HEK293 (cell line): ENCODE data around the gene LONP2.

Experiments used
- CTCF ChIA-PET: fragments of 350-600 bp; formaldehyde crosslinking; extraction: SDS; loops from one replicate; lab custom pipeline; 2021; ENCODE audit warnings: antibody characterized with exemption; lab: Yijun Ruan, JAX
- POLR2A ChIA-PET: fragments of 300-600 bp; formaldehyde crosslinking; extraction: SDS; loops from one replicate; lab custom pipeline; 2020; ENCODE audit warnings: antibody characterized with exemption, inconsistent platforms; lab: Yijun Ruan, JAX
- H3K27ac ChIP-seq: fragments of 200-500 bp; sonication (Bioruptor generic); 2 replicates; pipeline ENCODE4 v1.5.1; 2014; ENCODE audit warnings: low read depth, low read length, control low read depth, inconsistent platforms; ENCODE audit errors: extremely low read depth
- H3K36me3 ChIP-seq, 2 experiments: fragments of 200-500 bp in 1 of 2; sonication (Bioruptor generic) in 1 of 2; 1 replicate in 1 of 2; 2 replicates in 1 of 2; pipeline ENCODE4 v1.5.1; 2014 to 2017; ENCODE audit warnings: inconsistent platforms in 2 of 2, low read length in 2 of 2; ENCODE audit not compliant: control insufficient read depth in 2 of 2, insufficient read depth in 1 of 2
- H3K4me1 ChIP-seq: fragments of 200-500 bp; sonication (Bioruptor generic); 2 replicates; pipeline ENCODE4 v1.5.1; 2014; ENCODE audit warnings: mild to moderate bottlenecking, low read length, inconsistent platforms; ENCODE audit not compliant: control insufficient read depth, insufficient read depth
- H3K4me3 ChIP-seq: 2 replicates; pipeline ENCODE4 v1.5.1; 2011; ENCODE audit warnings: low read depth, mild to moderate bottlenecking, control low read depth, low read length, moderate library complexity
- H3K9me3 ChIP-seq: fragments of 200-500 bp; sonication (Bioruptor generic); 2 replicates; pipeline ENCODE4 v1.5.1; 2014; ENCODE audit warnings: low read depth, low read length, inconsistent platforms; ENCODE audit not compliant: control insufficient read depth, insufficient read depth
- AEBP2 ChIP-seq: fragments of 450-650 bp; formaldehyde crosslinking; IDR thresholded peaks from 2 replicates; pipeline ENCODE4 v1.5.1; 2016; ENCODE audit warnings: missing biosample characterization, missing genetic modification characterization, borderline replicate concordance
- HOXA7 ChIP-seq: sonication (generic); formaldehyde crosslinking; IDR thresholded peaks from 2 replicates; pipeline ENCODE4 v1.8.1; 2022; ENCODE audit warnings: missing genetic modification reagents, borderline replicate concordance
- HOXC10 ChIP-seq: sonication (generic); formaldehyde crosslinking; IDR thresholded peaks from 2 replicates; pipeline ENCODE4 v1.8.1; 2023; ENCODE audit warnings: mild to moderate bottlenecking, missing genetic modification reagents
- KLF16 ChIP-seq: fragments of 450-650 bp; formaldehyde crosslinking; IDR thresholded peaks from 2 replicates; pipeline ENCODE4 v1.5.1; 2017; ENCODE audit warnings: missing biosample characterization, missing genetic modification characterization
- MZF1 ChIP-seq: fragments of 450-650 bp; formaldehyde crosslinking; IDR thresholded peaks from 2 replicates; pipeline ENCODE4 v1.5.1; 2017; ENCODE audit warnings: missing biosample characterization, missing genetic modification characterization, borderline replicate concordance
- ZBTB20 ChIP-seq: fragments of 450-650 bp; formaldehyde crosslinking; IDR thresholded peaks from 2 replicates; pipeline ENCODE4 v1.5.1; 2016; ENCODE audit warnings: missing biosample characterization, missing genetic modification characterization
- ZNF157 ChIP-seq: fragments of 450-650 bp; formaldehyde crosslinking; IDR thresholded peaks from 2 replicates; pipeline ENCODE4 v1.5.1; 2016; ENCODE audit warnings: missing biosample characterization, missing genetic modification characterization
- ZNF16 ChIP-seq: fragments of 450-650 bp; formaldehyde crosslinking; IDR thresholded peaks from 2 replicates; pipeline ENCODE4 v1.5.1; 2016; ENCODE audit warnings: low read depth, missing biosample characterization, missing genetic modification characterization
- ZNF239 ChIP-seq: fragments of 450-650 bp; formaldehyde crosslinking; IDR thresholded peaks from 2 replicates; pipeline ENCODE4 v1.5.1; 2016; ENCODE audit warnings: missing biosample characterization, missing genetic modification characterization
- ZNF248 ChIP-seq: fragments of 450-650 bp; formaldehyde crosslinking; IDR thresholded peaks from 2 replicates; pipeline ENCODE4 v1.5.1; 2017; ENCODE audit warnings: missing biosample characterization, missing genetic modification characterization
- ZNF341 ChIP-seq: fragments of 450-650 bp; formaldehyde crosslinking; IDR thresholded peaks from 2 replicates; pipeline ENCODE4; 2016; ENCODE audit warnings: low read depth, missing biosample characterization, missing genetic modification characterization
- ZNF426 ChIP-seq: fragments of 450-650 bp; formaldehyde crosslinking; IDR thresholded peaks from 2 replicates; pipeline ENCODE4 v1.5.1; 2017; ENCODE audit warnings: missing biosample characterization, missing genetic modification characterization, mild to moderate bottlenecking, inconsistent platforms, moderate library complexity
- ZNF48 ChIP-seq: fragments of 450-650 bp; formaldehyde crosslinking; IDR thresholded peaks from 2 replicates; pipeline ENCODE4 v1.5.1; 2016; ENCODE audit warnings: missing biosample characterization, missing genetic modification characterization
- ZNF513 ChIP-seq: fragments of 450-650 bp; IDR thresholded peaks from 2 replicates; pipeline ENCODE4 v1.5.1; 2018; ENCODE audit warnings: missing biosample characterization, missing genetic modification characterization
- ZNF514 ChIP-seq: fragments of 450-650 bp; formaldehyde crosslinking; IDR thresholded peaks from 2 replicates; pipeline ENCODE4 v1.5.1; 2016; ENCODE audit warnings: missing biosample characterization, missing genetic modification characterization
- ZNF521 ChIP-seq: fragments of 450-650 bp; formaldehyde crosslinking; IDR thresholded peaks from 2 replicates; pipeline ENCODE4 v1.5.1; 2017; ENCODE audit warnings: missing biosample characterization, mild to moderate bottlenecking, missing genetic modification characterization
- ZNF529 ChIP-seq: fragments of 450-650 bp; formaldehyde crosslinking; IDR thresholded peaks from 2 replicates; pipeline ENCODE4 v1.5.1; 2017; ENCODE audit warnings: missing genetic modification characterization, missing biosample characterization; ENCODE audit not compliant: insufficient replicate concordance
- ZNF548 ChIP-seq: fragments of 450-650 bp; formaldehyde crosslinking; IDR thresholded peaks from 2 replicates; pipeline ENCODE4 v1.5.1; 2016; ENCODE audit warnings: missing biosample characterization, missing genetic modification characterization
- ZNF626 ChIP-seq: fragments of 450-650 bp; sonication (Bioruptor Pico); formaldehyde crosslinking; IDR thresholded peaks from 2 replicates; pipeline ENCODE4 v1.5.1; 2018; ENCODE audit warnings: missing biosample characterization, missing genetic modification characterization, inconsistent platforms
- ZNF701 ChIP-seq: fragments of 450-650 bp; formaldehyde crosslinking; IDR thresholded peaks from 2 replicates; pipeline ENCODE4 v1.5.1; 2016; ENCODE audit warnings: missing biosample characterization, missing genetic modification characterization
- TF ChIP-seq, protein P1 (sequence below): fragments of 450-650 bp; formaldehyde crosslinking; IDR thresholded peaks from 2 replicates; pipeline ENCODE4 v1.5.1; 2017; ENCODE audit warnings: missing biosample characterization, missing genetic modification characterization
- TF ChIP-seq, protein P2 (sequence below): fragments of 450-650 bp; formaldehyde crosslinking; IDR thresholded peaks from 2 replicates; pipeline ENCODE4 v1.5.1; 2016; ENCODE audit warnings: missing biosample characterization, missing genetic modification characterization

The LONP2 gene

GRCh38 chr16:48215738-48216137 lies 28.4 kb upstream of the LONP2 start (continued):
- no peak for TF ChIP-seq AEBP2
- no peak for TF ChIP-seq ZNF341 (tag by site-specific recombination)
- TF ChIP-seq ZNF48 (tag by site-specific recombination) = no peak
- TF ChIP-seq, protein P1, sequence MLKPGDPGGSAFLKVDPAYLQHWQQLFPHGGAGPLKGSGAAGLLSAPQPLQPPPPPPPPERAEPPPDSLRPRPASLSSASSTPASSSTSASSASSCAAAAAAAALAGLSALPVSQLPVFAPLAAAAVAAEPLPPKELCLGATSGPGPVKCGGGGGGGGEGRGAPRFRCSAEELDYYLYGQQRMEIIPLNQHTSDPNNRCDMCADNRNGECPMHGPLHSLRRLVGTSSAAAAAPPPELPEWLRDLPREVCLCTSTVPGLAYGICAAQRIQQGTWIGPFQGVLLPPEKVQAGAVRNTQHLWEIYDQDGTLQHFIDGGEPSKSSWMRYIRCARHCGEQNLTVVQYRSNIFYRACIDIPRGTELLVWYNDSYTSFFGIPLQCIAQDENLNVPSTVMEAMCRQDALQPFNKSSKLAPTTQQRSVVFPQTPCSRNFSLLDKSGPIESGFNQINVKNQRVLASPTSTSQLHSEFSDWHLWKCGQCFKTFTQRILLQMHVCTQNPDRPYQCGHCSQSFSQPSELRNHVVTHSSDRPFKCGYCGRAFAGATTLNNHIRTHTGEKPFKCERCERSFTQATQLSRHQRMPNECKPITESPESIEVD (tag by site-specific recombination) = no peak
- TF ChIP-seq ZBTB20 (tag by site-specific recombination) = no peak
- TF ChIP-seq ZNF514 (tag by site-specific recombination) = no peak

GRCh38 chr16:48217708-48218107 lies 26.4 kb upstream of the LONP2 start:
- CTCF ChIA-PET = no interaction called here
- TF ChIP-seq ZNF626 (tag by site-specific recombination) (no peak), ZNF16 (tag by site-specific recombination) (no peak), ZNF548 (tag by site-specific recombination) (no peak), ZNF521 (tag by site-specific recombination) (no peak), HOXC10 (CRISPR knock-in tag) (no peak), ZNF426 (tag by site-specific recombination) (no peak), ZNF248 (tag by site-specific recombination) (no peak), KLF16 (tag by site-specific recombination) (no peak), ZNF239 (tag by site-specific recombination) (no peak), MZF1 (tag by site-specific recombination) (no peak), ZNF529 (tag by site-specific recombination) (no peak), ZNF701 (tag by site-specific recombination) (no peak), ZNF513 (tag by site-specific recombination) (no peak), HOXA7 (no peak), ZNF157 (tag by site-specific recombination) (no peak)
- TF ChIP-seq, protein P2, sequence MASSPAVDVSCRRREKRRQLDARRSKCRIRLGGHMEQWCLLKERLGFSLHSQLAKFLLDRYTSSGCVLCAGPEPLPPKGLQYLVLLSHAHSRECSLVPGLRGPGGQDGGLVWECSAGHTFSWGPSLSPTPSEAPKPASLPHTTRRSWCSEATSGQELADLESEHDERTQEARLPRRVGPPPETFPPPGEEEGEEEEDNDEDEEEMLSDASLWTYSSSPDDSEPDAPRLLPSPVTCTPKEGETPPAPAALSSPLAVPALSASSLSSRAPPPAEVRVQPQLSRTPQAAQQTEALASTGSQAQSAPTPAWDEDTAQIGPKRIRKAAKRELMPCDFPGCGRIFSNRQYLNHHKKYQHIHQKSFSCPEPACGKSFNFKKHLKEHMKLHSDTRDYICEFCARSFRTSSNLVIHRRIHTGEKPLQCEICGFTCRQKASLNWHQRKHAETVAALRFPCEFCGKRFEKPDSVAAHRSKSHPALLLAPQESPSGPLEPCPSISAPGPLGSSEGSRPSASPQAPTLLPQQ (tag by site-specific recombination) = no peak
- no peaks in the 10 kb centered on the region for H3K4me1 ChIP-seq
- H3K4me3 ChIP-seq = no peak overlapping the region
- no peaks in the 10 kb centered on the region for H3K9me3 ChIP-seq
- no peaks in the 10 kb centered on the region for H3K36me3 ChIP-seq
- POLR2A ChIA-PET = no interaction called here
- H3K27ac ChIP-seq = no peak overlapping the region
